Mesothelial cell of epicardium (in vitro differentiated cells): ENCODE measurements around the gene CHRNA1. TPM values are rescaled to one million over a fixed set of nuclear protein-coding genes. Genes with fewer than 3 reads are reported as not detected.
"Not testable (repeated sequence)": the region's sequence is repeated elsewhere in the genome, so short reads cannot be mapped to it uniquely, and the experiment has no call there.

ENCODE experiments used
- DNase-seq, 2 experiments: peaks; one replicate each; pipeline ENCODE4 v3.0.0; 2021; ENCODE audit warnings: low spot score in 2 of 2; ENCODE audit not compliant: unreplicated experiment in 2 of 2
- H3K27ac Mint-ChIP-seq: 2 replicates; pipeline ENCODE4 v1.8.0; 2021; ENCODE audit warnings: mixed read lengths
- H3K27me3 Mint-ChIP-seq: 2 replicates; pipeline ENCODE4 v1.8.0; 2021; ENCODE audit warnings: low read depth, mixed read lengths
- H3K36me3 Mint-ChIP-seq: 2 replicates; pipeline ENCODE4 v1.8.0; 2021; ENCODE audit warnings: mixed read lengths
- H3K4me1 Mint-ChIP-seq: 2 replicates; pipeline ENCODE4 v1.8.0; 2021; ENCODE audit warnings: mixed read lengths
- H3K4me3 Mint-ChIP-seq: 2 replicates; pipeline ENCODE4 v1.8.0; 2021; ENCODE audit warnings: mild to moderate bottlenecking, moderate library complexity, mixed read lengths
- H3K9me3 Mint-ChIP-seq: 2 replicates; pipeline ENCODE4 v1.8.0; 2021; ENCODE audit warnings: mixed read lengths
- total RNA-seq: library from RNA; stranded (reverse); gene quantifications from 3 replicates; pipeline ENCODE4 v1.2.1, GENCODE V29; 2021
- TF ChIP-seq, protein P1 (sequence below): fragments of 200-600 bp; sonication (generic); IDR thresholded peaks from one replicate; pipeline ENCODE4 v1.5.0; 2021; ENCODE audit warnings: antibody characterized with exemption; ENCODE audit not compliant: unreplicated experiment

The CHRNA1 gene
- total RNA-seq, 1 donor from 2014 or later: 0.16 TPM

GRCh38 chr2:174716785-174717184 is 47.5 kb downstream of the CHRNA1 start:
- H3K27ac Mint-ChIP-seq: no peak overlapping the region
- no peak for DNase-seq

GRCh38 chr2:174713686-174714085 is 50.6 kb downstream of the CHRNA1 start:
- Mint-ChIP-seq H3K4me3 (no peak overlapping the region), H3K9me3 (peaks cover 8% of the 10 kb centered on the region), H3K4me1 (peaks cover 2% of the 10 kb centered on the region), H3K27ac (no peak overlapping the region), H3K36me3 (no peaks in the 10 kb centered on the region), H3K27me3 (peaks cover under 1% of the 10 kb centered on the region)
- DNase-seq: no peak
- TF ChIP-seq, protein P1, sequence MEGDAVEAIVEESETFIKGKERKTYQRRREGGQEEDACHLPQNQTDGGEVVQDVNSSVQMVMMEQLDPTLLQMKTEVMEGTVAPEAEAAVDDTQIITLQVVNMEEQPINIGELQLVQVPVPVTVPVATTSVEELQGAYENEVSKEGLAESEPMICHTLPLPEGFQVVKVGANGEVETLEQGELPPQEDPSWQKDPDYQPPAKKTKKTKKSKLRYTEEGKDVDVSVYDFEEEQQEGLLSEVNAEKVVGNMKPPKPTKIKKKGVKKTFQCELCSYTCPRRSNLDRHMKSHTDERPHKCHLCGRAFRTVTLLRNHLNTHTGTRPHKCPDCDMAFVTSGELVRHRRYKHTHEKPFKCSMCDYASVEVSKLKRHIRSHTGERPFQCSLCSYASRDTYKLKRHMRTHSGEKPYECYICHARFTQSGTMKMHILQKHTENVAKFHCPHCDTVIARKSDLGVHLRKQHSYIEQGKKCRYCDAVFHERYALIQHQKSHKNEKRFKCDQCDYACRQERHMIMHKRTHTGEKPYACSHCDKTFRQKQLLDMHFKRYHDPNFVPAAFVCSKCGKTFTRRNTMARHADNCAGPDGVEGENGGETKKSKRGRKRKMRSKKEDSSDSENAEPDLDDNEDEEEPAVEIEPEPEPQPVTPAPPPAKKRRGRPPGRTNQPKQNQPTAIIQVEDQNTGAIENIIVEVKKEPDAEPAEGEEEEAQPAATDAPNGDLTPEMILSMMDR: no peak

More at GRCh38 chr2:174716785-174717184, 47.5 kb downstream of the CHRNA1 start:
- Mint-ChIP-seq H3K9me3 (peaks cover 12% of the 10 kb centered on the region), H3K27me3 (no peaks in the 10 kb centered on the region), H3K36me3 (no peaks in the 10 kb centered on the region), H3K4me1 (peaks cover 2% of the 10 kb centered on the region), H3K4me3 (no peak overlapping the region)
- TF ChIP-seq, protein P1: no peak

DNA sequence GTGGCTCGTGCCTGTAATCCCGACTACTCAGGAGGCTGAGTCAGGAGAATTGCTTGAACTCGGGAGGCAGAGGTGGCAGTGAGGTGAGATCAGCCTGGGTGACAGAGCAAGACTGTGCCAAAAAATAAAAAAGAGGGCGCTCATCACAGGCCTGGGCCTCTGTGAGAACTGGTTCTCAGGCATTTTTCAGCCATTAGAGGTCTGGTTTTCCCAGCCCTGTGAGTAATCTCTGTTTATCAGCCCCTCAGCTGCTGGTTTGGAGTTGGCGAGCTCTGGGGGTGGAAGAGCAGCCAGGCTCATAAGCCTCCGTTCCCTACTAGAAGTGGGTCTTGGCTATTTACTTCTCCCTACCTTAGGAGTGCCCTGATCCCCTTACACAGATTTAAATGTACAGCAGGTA is 53.1 kb downstream of the CHRNA1 start:
- peaks cover 5% of the 10 kb centered on the region for H3K9me3 Mint-ChIP-seq
- TF ChIP-seq, protein P1: no peak
- H3K4me1 Mint-ChIP-seq: peaks cover 2% of the 10 kb centered on the region
- H3K4me3 Mint-ChIP-seq: no peak overlapping the region
- no peak for DNase-seq
- peaks cover 12% of the 10 kb centered on the region for H3K27me3 Mint-ChIP-seq
- no peak overlapping the region for H3K27ac Mint-ChIP-seq
- no peaks in the 10 kb centered on the region for H3K36me3 Mint-ChIP-seq

GRCh38 chr2:174709416-174710004 is 54.8 kb downstream of the CHRNA1 start:
- H3K27me3 Mint-ChIP-seq: peaks cover 19% of the 10 kb centered on the region
- not testable (repeated sequence) for H3K27ac Mint-ChIP-seq, H3K36me3 Mint-ChIP-seq, H3K4me1 Mint-ChIP-seq, H3K4me3 Mint-ChIP-seq, H3K9me3 Mint-ChIP-seq, DNase-seq

GRCh38 chr2:174708713-174709112 is 55.6 kb downstream of the CHRNA1 start:
- H3K27me3 Mint-ChIP-seq: peaks cover 19% of the 10 kb centered on the region
- DNase-seq: no peak
- H3K36me3 Mint-ChIP-seq: no peaks in the 10 kb centered on the region
- peaks cover 2% of the 10 kb centered on the region for H3K4me1 Mint-ChIP-seq
- peaks cover 5% of the 10 kb centered on the region for H3K9me3 Mint-ChIP-seq
- TF ChIP-seq, protein P1: no peak
- no peak overlapping the region for H3K4me3 Mint-ChIP-seq
- H3K27ac Mint-ChIP-seq: no peak overlapping the region

- Mint-ChIP-seq H3K9me3 (peaks cover 5% of the 10 kb centered on the region), H3K36me3 (no peaks in the 10 kb centered on the region), H3K4me1 (peaks cover 6% of the 10 kb centered on the region), H3K27me3 (peaks cover 19% of the 10 kb centered on the region), H3K27ac (no peak overlapping the region), H3K4me3 (no peak overlapping the region)
- no peak for DNase-seq
- TF ChIP-seq, protein P1: no peak
Observed at GRCh38 chr2:174705321-174705720, 59.0 kb downstream of the CHRNA1 start.
